DND-41 (cell line): Measurements from ENCODE around the gene PCDHA6.
"Not testable (repeated sequence)": the region's sequence is repeated elsewhere in the genome, so short reads cannot be mapped to it uniquely, and the experiment has no call there.

Source experiments
- ATAC-seq: fragments of 200-7000 bp; cut with Tn5 transposase; 3 replicates; pipeline ENCODE4 v1.9.1; 2021; ENCODE audit warnings: low read depth; ENCODE audit not compliant: insufficient read depth
- DNase-seq: peaks from one replicate; pipeline ENCODE4 v3.0.0-alpha.2; 2020
- H2AFZ ChIP-seq: 2 replicates; pipeline ENCODE4 v1.6.0; 2012; ENCODE audit warnings: low read depth, low read length
- H3K27ac ChIP-seq: 2 replicates; pipeline ENCODE4 v1.5.1; 2012; ENCODE audit warnings: low read length, inconsistent platforms
- H3K27me3 ChIP-seq: fragments of 200-600 bp; sonication (generic); 2 replicates; pipeline ENCODE4 v1.6.0; 2012; ENCODE audit warnings: low read length, mild to moderate bottlenecking, inconsistent platforms; ENCODE audit not compliant: insufficient read depth, poor library complexity
- H3K36me3 ChIP-seq: 2 replicates; pipeline ENCODE4 v1.5.1; 2012; ENCODE audit warnings: low read length, inconsistent platforms; ENCODE audit not compliant: insufficient read depth
- H3K4me1 ChIP-seq: 2 replicates; pipeline ENCODE4 v1.5.1; 2012; ENCODE audit warnings: mild to moderate bottlenecking, low read length; ENCODE audit not compliant: insufficient read depth
- H3K4me2 ChIP-seq: 2 replicates; pipeline ENCODE4 v1.6.0; 2012; ENCODE audit warnings: mild to moderate bottlenecking, moderate library complexity, low read length, inconsistent platforms; ENCODE audit not compliant: insufficient read depth
- H3K4me3 ChIP-seq, 2 experiments: fragments of 200-600 bp in 1 of 2; shearing (Covaris generic) in 1 of 2; 2 replicates each; pipeline ENCODE4 v1.5.1; 2012 to 2016; ENCODE audit warnings: inconsistent platforms in 2 of 2, low read length in 2 of 2, mild to moderate bottlenecking in 2 of 2, low read depth in 1 of 2, moderate library complexity in 1 of 2
- H3K79me2 ChIP-seq: 2 replicates; pipeline ENCODE4 v1.6.0; 2012; ENCODE audit warnings: low read length, inconsistent platforms; ENCODE audit not compliant: insufficient read depth
- H3K9ac ChIP-seq: 2 replicates; pipeline ENCODE4 v1.6.0; 2012; ENCODE audit warnings: low read depth, mild to moderate bottlenecking, inconsistent platforms, low read length, moderate library complexity
- H3K9me3 ChIP-seq: 2 replicates; pipeline ENCODE4 v1.5.1; 2012; ENCODE audit warnings: low read length, moderate library complexity, mild to moderate bottlenecking, inconsistent platforms; ENCODE audit not compliant: insufficient read depth, severe bottlenecking
- H4K20me1 ChIP-seq: 2 replicates; pipeline ENCODE4 v1.6.0; 2012; ENCODE audit warnings: low read length; ENCODE audit not compliant: insufficient read depth
- CTCF ChIP-seq: IDR thresholded peaks from 2 replicates; pipeline ENCODE4 v1.5.1; 2012; ENCODE audit warnings: borderline replicate concordance, low read length, moderate library complexity, mild to moderate bottlenecking; ENCODE audit not compliant: poor library complexity, severe bottlenecking; ENCODE audit errors: extremely low read depth
- EZH2 ChIP-seq: IDR thresholded peaks from 3 replicates; pipeline ENCODE4 v1.6.1; 2012; ENCODE audit warnings: borderline replicate concordance, low read depth, mild to moderate bottlenecking, moderate library complexity, low read length, inconsistent platforms; ENCODE audit not compliant: severe bottlenecking

PCDHA6 gene

GRCh38 chr5:140796718-140797095 lies 31.1 kb upstream of the PCDHA6 start:
- ATAC-seq (no peak), DNase-seq (no peak)
- Histone ChIP-seq H3K27ac (no peak overlapping the region), H3K4me1 (no peaks in the 10 kb centered on the region), H3K4me2 (no peak overlapping the region), H3K9me3 (no peaks in the 10 kb centered on the region), H3K4me3 (no peak overlapping the region), H3K9ac (no peak overlapping the region), H3K27me3 (peaks cover 3% of the 10 kb centered on the region), H3K79me2 (no peaks in the 10 kb centered on the region), H2AFZ (no peak overlapping the region), H4K20me1 (no peaks in the 10 kb centered on the region), H3K36me3 (no peaks in the 10 kb centered on the region)
- no peak for TF ChIP-seq EZH2
- TF ChIP-seq CTCF: no peak

- Histone ChIP-seq H3K4me2 (no peak within 1 kb of the TSS), H4K20me1 (no peaks in the 10 kb centered on the region), H3K9me3 (no peaks in the 10 kb centered on the region), H3K36me3 (no peaks in the 10 kb centered on the region), H3K4me1 (no peaks in the 10 kb centered on the region), H3K4me3 (no peak within 1 kb of the TSS), H2AFZ (no peak within 1 kb of the TSS), H3K9ac (no peak within 1 kb of the TSS), H3K79me2 (no peaks in the 10 kb centered on the region), H3K27me3 (no peaks in the 10 kb centered on the region), H3K27ac (no peak within 1 kb of the TSS)
- DNase-seq (no peak), ATAC-seq (no peak)
- TF ChIP-seq CTCF (peak; percentile 19), EZH2 (no peak)
Observed at GRCh38 chr5:140800816-140801493, 26.8 kb upstream of the PCDHA6 start, which contains the start of gene PCDHA3. PCDHA3 (plus strand) TSS chr5:140801057.

DNA sequence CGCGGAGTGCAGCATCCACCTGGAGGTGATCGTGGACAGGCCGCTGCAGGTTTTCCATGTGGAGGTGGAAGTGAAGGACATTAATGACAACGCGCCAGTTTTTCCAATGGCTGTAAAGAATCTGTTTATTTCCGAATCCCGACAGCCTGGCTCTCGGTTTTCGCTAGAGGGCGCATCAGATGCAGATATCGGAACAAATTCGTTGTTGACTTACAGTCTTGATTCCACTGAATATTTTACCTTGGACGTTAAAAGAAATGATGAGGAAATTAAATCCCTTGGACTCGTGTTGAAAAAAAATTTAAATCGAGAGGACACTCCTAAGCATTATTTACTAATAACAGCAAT lies 26.3 kb upstream of the PCDHA6 start:
- Histone ChIP-seq H3K9me3 (no peaks in the 10 kb centered on the region), H3K27ac (no peak overlapping the region), H3K27me3 (no peaks in the 10 kb centered on the region), H2AFZ (no peak overlapping the region), H3K9ac (no peak overlapping the region), H3K79me2 (no peaks in the 10 kb centered on the region), H3K4me2 (no peak overlapping the region), H3K4me1 (no peaks in the 10 kb centered on the region), H4K20me1 (no peaks in the 10 kb centered on the region), H3K36me3 (no peaks in the 10 kb centered on the region), H3K4me3 (no peak overlapping the region)
- DNase-seq (no peak), ATAC-seq (no peak)
- TF ChIP-seq CTCF (no peak), EZH2 (no peak)

DNA sequence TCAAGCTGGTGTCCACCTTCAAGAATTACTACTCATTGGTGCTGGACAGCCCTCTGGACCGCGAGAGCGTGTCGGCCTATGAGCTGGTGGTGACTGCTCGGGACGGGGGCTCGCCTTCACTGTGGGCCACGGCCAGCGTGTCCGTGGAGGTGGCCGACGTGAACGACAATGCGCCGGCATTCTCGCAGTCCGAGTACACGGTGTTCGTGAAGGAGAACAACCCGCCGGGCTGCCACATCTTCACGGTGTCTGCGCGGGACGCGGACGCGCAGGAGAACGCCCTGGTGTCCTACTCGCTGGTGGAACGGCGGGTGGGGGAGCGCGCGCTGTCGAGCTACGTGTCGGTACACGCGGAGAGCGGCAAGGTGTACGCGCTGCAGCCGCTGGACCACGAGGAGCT lies 25.4 kb upstream of the PCDHA6 start:
- not testable (repeated sequence) for H3K9ac ChIP-seq, H3K4me2 ChIP-seq, H4K20me1 ChIP-seq, H3K4me1 ChIP-seq, H3K27ac ChIP-seq, H3K9me3 ChIP-seq, H2AFZ ChIP-seq, H3K27me3 ChIP-seq, H3K4me3 ChIP-seq, ATAC-seq, DNase-seq, H3K36me3 ChIP-seq, H3K79me2 ChIP-seq
